Right ventricle myocardium superior (tissue), 1 donor: Measurements from ENCODE around the gene CYLD. TPM values are rescaled to one million over a fixed set of nuclear protein-coding genes. Genes with fewer than 3 reads are reported as not detected.

ENCODE experiments used
- ATAC-seq: fragments of 200-7000 bp; cut with Tn5 transposase; one replicate; pipeline ENCODE4 v1.9.1; 2020; ENCODE audit warnings: mild to moderate bottlenecking; ENCODE audit not compliant: poor library complexity
- DNase-seq: peaks from one replicate; pipeline ENCODE4 v3.0.0-alpha.2; 2020
- intact Hi-C: fragments of 100-400 bp; cut with DNase I; formaldehyde crosslinking; loops from one replicate; pipeline ENCODE4 v1.11.2; 2022
- total RNA-seq: library from RNA; stranded (reverse); fragmentation: NEBNext Ultra II Directional; extraction: Animal tissue kit (Norgen Biotek cat#: 25700); gene quantifications from one replicate; pipeline ENCODE4 v1.2.1, GENCODE V29; 2021
- donor health status: DM: no; HTN: yes; CAD: no; lungs with severe emphysema.

Gene CYLD
- total RNA-seq, 1 donor from 2014 or later: 29.4 TPM

- ATAC-seq: no peak
- intact Hi-C loops: no loop called here
These were observed 9.7 kb upstream of the CYLD start for GRCh38 chr16:50731989-50732832.

GRCh38 chr16:50733468-50733867 lies 8.4 kb upstream of the CYLD start:
- no peak for DNase-seq
- intact Hi-C loops: no loop called here
- ATAC-seq: no peak

More at GRCh38 chr16:50731989-50732832, 9.7 kb upstream of the CYLD start:
- no peak for DNase-seq

DNA sequence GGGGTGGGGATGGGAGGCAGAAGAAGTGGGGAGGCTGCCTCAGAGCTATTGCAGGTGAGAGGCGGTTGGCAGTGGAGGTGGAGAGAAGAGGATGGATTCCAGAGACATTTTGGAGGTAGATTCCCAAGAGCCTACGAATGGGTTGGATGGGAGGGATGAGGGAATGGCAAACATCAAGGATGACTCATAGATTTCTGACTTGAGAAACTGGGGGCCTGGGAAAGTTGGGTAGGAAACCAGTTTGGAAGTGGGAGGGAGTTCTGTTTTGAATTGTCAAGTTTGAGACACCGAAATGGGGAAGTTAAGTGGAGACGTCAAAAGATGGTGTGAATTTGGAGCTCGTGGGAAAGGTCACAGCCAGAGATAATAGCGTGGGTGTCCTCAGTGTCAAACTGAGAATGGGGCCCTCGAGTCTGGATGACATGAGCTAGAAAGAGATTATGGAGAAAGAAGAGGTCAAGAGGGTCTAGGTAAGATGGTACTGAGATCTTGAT lies 6.2 kb upstream of the CYLD start:
- DNase-seq (no peak), ATAC-seq (no peak)
- intact Hi-C loops: no loop called here

DNA sequence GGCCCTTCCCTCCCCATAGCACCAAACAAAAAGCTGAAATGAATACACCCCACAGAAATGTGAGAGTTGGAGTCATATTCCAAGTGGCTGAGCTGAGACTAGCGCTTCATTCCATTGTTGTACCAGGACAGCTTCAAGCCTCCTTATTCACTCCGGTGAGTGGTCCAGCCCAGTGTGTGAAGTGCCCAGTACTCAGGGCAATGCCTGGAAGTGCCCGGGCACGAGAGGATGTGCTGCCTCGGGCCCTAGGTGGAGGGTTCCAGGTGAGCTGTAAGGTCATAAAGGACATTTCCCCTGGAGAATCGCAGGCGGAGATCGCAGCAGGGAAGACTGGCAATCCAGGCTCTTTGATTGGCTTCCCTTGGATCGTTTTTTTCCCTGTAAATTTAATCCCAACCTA lies 5.4 kb upstream of the CYLD start:
- ATAC-seq: no peak
- no peak for DNase-seq
- intact Hi-C loops: no loop called here

DNA sequence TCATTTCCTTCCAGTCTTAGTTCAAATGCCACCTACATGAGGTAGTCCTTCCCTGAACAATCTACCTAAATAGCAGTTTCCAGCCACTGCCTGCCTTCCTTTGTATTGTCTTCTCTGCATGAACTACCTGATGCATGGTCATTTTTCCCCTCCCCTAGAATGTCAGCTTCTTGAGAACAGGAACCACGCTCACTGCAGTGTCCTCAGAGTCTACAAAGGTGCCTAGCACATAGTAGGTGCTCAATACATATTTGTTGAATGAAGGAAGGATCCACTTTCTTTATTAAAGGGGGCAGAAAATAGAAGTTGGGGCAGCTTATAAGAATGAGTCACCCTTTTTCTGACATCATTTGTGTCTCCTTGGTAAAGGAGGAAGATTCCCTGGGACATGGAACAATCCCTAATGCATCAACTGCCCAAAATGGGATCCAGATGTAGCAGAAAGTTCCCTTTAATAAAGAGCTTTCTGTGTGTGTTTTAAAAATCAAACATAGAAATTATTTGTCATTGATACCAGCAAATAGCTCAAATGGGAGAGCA lies 4.4 kb upstream of the CYLD start:
- intact Hi-C loops: no loop called here
- ATAC-seq (no peak), DNase-seq (no peak)

DNA sequence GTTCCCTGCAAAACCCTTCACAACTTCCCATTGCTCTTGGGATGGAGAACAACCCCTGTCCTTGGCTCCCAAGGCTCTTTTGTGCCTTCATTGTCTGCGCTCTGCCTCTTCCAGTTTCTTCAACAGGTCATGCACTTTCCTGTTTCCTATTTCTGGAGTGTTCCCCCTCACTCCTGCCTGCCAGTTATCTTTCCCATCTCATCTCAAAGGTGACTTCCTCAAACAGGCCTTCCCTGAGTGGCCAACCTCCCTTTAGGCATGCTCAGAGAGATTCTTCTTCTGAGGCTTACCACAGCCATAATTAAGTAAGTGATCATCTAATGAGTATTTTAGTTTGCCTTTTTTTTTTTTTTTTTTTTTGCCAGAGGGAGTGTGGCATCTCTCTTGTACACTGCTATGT lies 2.9 kb upstream of the CYLD start:
- DNase-seq (no peak), ATAC-seq (no peak)
- intact Hi-C loops: no loop called here

DNA sequence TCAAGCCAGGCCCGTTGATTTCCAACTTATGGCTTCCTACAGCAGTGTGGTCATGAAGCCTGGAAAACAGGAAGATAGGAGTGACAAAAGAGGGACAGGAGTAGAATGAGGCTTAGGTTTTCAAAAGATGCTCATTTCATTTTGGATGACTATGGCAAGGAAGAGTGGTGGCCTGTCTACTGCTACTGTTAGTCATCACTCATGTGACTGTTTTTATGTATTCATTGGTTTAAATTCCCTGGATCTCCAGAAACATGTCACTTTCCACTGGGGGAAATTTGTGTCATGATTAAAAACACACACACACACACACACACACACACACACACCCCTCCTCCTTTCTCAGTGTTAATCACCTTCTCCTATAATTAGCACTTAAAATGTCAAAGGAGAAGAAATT lies 1.1 kb upstream of the CYLD start:
- intact Hi-C loops: loop anchor here (5.0 kb wide), 1 partner anchor 143 kb away; no protein-coding TSS in a partner anchor
- DNase-seq: no peak
- no peak for ATAC-seq

GRCh38 chr16:50741225-50741780 lies 583 bp upstream of the CYLD start:
- peak; percentile 49 for DNase-seq
- intact Hi-C loops: loop anchor here (5.0 kb wide), 1 partner anchor 144 kb away; no protein-coding TSS in a partner anchor
- peak; percentile 0 for ATAC-seq

DNA sequence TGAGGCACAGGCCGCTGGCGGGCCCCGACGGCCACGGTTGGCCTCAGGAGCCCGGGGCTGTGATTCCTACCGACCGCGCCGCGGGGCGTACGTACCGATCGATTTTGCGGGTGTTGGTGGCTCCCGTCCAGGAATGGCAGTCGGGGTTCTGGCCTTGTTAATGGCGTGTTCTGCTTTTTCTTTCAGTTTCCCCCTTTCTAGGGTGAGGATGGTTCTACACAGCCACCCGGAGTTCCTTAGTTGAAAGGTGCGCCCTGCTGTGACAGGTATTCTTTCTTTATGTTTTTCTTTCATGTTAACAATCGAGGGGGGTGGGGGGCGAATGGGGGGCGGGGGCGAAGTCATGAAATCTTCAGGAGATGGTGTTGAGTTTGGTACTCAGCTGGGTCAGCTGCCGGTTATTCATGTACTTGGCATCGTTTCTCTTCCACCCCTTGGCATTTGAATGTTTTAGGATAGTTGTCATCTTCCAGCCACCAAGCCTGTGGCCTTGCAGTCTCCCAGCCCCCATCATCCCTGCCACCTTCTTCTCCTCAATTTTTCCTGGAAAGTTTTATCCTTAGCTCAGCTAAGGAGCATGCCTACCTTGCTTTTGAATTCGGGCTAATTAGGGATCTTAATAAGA lies 802 bp downstream of the CYLD start:
- ATAC-seq: no peak
- DNase-seq: peak; percentile 58
- intact Hi-C loops: loop anchor here (5.0 kb wide), 1 partner anchor 145 kb away; no protein-coding TSS in a partner anchor

GRCh38 chr16:50743581-50744225 lies 1.8 kb downstream of the CYLD start:
- DNase-seq (no peak), ATAC-seq (no peak)
- intact Hi-C loops: loop anchor here (5.0 kb wide), 1 partner anchor 146 kb away; no protein-coding TSS in a partner anchor

DNA sequence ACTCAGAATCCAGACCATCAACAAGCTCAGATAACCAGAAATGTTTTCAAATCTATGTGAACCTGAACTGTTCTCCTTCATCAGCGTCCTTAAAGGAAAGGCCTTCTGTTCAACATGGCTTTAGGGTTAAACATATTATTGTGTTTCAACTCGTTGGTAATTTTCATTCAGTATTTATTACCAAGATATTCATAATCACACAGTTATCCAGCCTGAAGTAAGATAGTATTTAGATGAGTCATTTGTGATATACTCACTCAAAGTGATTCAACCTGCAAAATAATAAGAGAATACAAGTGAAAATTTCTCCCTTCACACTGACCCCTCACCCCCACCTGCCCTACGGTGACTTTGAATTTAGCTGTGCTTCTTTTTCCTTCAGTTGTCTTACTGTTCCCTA lies 3.0 kb downstream of the CYLD start:
- no peak for ATAC-seq

DNA sequence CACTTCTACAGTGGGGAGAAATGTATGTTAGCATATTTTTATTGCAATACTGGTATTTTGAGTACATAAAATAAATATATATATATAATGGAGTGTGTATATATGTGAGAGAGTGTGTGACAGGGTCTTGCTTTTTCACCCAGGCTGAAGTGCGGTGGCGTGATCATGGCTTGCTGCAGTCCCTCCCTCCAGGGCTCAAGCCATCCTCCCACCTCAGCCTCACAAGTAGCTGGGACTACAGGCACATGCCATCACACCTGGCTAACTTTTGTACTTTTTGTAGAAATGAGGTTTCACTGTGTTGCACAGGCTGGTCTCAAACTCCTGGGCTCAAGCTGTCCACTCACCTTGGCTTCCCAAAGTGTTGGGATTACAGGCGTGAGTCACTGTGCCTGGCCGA lies 4.1 kb downstream of the CYLD start:
- no peak for ATAC-seq
- intact Hi-C loops: no loop called here
- no peak for DNase-seq

More for the DNA sequence above, 3.0 kb downstream of the CYLD start:
- intact Hi-C loops: loop anchor here (5.0 kb wide), 1 partner anchor 148 kb away; no protein-coding TSS in a partner anchor
- DNase-seq: no peak

DNA sequence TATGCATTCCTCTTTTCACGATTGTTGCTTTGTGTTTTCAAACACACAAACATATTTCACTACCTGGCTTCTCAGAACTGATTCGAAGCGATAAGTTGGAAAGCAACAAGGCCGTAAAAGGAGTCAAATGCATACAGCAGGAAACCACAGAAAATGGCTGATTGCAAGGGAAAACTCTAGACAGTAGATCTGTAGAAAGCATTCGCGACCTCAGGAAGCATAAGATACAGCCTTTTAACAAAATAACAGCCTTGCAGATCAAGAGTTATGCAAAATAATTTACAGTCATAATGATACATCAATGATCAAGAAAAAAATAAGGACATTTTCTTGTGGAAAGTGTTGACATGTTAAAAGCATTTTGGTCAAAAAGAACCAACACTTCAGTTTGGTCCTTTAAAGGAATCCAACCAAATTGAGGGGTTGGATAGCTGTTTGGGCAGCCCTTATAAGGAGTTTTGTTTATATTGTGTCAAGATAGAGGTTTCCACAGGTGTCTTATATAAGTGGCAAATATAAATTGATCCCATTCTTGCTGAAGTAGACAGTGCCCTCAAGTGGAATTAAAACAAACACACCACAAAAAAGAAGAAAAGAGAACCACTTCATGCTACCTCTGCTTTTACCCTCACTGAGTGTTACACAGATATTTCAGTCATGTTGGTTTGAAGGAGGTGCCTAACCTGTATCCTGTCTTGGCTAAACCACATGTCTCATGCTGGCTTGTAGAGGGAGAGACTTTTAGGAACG lies 5.5 kb downstream of the CYLD start:
- DNase-seq (no peak), ATAC-seq (peak; percentile 46)
- intact Hi-C loops: no loop called here

DNA sequence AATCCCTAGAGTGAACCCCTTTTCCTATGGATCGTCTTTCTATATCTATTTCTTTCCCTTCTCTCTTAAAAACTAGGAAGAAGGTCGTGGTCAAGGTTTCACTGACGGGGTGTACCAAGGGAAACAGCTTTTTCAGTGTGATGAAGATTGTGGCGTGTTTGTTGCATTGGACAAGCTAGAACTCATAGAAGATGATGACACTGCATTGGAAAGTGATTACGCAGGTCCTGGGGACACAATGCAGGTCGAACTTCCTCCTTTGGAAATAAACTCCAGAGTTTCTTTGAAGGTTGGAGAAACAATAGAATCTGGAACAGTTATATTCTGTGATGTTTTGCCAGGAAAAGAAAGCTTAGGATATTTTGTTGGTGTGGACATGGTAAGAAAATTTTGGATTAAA lies 9.6 kb downstream of the CYLD start:
- ATAC-seq: no peak
- intact Hi-C loops: no loop called here

DNA sequence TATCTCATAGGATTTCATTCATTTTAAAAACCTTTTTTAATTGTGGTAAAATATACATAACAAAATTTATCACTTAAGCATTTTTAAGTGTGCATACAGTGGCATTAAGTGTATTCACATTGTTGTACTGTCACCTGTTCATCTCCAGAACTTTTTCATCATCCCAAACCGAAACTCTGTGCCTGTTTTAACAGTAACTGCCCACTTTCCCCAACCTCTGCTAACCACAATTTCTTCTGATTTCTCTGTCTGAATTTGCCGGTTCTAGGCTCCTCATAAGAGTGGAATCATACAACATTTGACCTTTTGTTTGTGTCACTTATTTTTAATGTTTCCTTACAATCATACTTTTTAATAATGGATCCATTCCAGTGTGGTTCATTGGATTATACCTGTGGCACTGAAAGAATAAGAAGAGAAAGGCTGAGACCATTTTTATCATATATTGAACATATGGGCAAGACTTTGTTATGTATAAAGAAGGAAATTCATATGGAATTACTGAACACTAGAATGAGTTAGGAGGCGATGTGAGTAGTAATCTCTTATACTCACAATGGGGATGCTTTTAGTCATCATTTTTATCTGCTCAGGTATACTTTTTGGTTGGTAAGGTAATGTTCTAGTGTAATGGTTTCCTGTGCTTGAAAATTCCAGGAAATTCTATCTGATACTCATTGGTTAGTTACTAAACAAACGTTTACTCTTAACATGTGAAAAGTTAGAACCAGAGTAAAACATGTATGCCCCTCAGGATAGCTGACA lies 10.8 kb downstream of the CYLD start:
- ATAC-seq (no peak), DNase-seq (no peak)
- intact Hi-C loops: no loop called here

More for the DNA sequence above, 9.6 kb downstream of the CYLD start:
- no peak for DNase-seq

GRCh38 chr16:50756473-50756872 lies 14.6 kb downstream of the CYLD start:
- intact Hi-C loops: no loop called here
- ATAC-seq (no peak), DNase-seq (no peak)

- no peak for DNase-seq
- ATAC-seq: no peak
- intact Hi-C loops: no loop called here
These were observed 19.4 kb downstream of the CYLD start for GRCh38 chr16:50761267-50761666.
